HEK293T (cell line): Measurements from ENCODE around the gene CD34.
A peak's percentile ranks its signal among the peaks of the same experiment; 100 is the strongest.

Source experiments
- CTCF ChIA-PET: fragments of 350-600 bp; formaldehyde crosslinking; extraction: SDS; loops from one replicate; lab custom pipeline; 2021; ENCODE audit warnings: antibody characterized with exemption, inconsistent platforms; lab: Yijun Ruan, JAX
- POLR2A ChIA-PET: fragments of 350-600 bp; formaldehyde crosslinking; extraction: SDS; loops from one replicate; lab custom pipeline; 2020; ENCODE audit warnings: antibody characterized with exemption, inconsistent platforms; lab: Yijun Ruan, JAX
- DNase-seq: peaks from one replicate; pipeline ENCODE4 v3.0.0; 2012; ENCODE audit warnings: mixed read lengths; ENCODE audit errors: extremely low spot score
- ARNT ChIP-seq: fragments of 450-650 bp; IDR thresholded peaks from 2 replicates; pipeline ENCODE4 v1.6.1; 2017; ENCODE audit warnings: mild to moderate bottlenecking
- BHLHE40 ChIP-seq: fragments of 450-650 bp; IDR thresholded peaks from 2 replicates; pipeline ENCODE4 v1.6.1; 2016; ENCODE audit warnings: mild to moderate bottlenecking, moderate library complexity, borderline replicate concordance
- CTBP1 ChIP-seq: fragments of 450-650 bp; IDR thresholded peaks from 2 replicates; pipeline ENCODE4 v1.6.1; 2016; ENCODE audit warnings: borderline replicate concordance
- ELF4 ChIP-seq: fragments of 450-650 bp; IDR thresholded peaks from 2 replicates; pipeline ENCODE4 v1.6.1; 2017; ENCODE audit warnings: antibody characterized with exemption
- FOXA1 ChIP-seq: fragments of 450-650 bp; IDR thresholded peaks from 2 replicates; pipeline ENCODE4 v1.6.1; 2016; ENCODE audit warnings: mild to moderate bottlenecking
- FOXK2 ChIP-seq: fragments of 450-650 bp; IDR thresholded peaks from 2 replicates; pipeline ENCODE4 v1.6.1; 2016; ENCODE audit warnings: mild to moderate bottlenecking
- FOXM1 ChIP-seq: fragments of 450-650 bp; IDR thresholded peaks from 2 replicates; pipeline ENCODE4 v1.6.1; 2017; ENCODE audit warnings: mild to moderate bottlenecking, borderline replicate concordance
- HDGF ChIP-seq: fragments of 450-650 bp; IDR thresholded peaks from 2 replicates; pipeline ENCODE4 v1.6.1; 2017; ENCODE audit warnings: antibody characterized with exemption, borderline replicate concordance
- L3MBTL2 ChIP-seq: fragments of 450-650 bp; conservative IDR thresholded peaks from 2 replicates; pipeline ENCODE4 v1.6.1; 2016; ENCODE audit warnings: mild to moderate bottlenecking
- LEF1 ChIP-seq: fragments of 450-650 bp; IDR thresholded peaks from 2 replicates; pipeline ENCODE4 v1.6.1; 2017; ENCODE audit warnings: mild to moderate bottlenecking, borderline replicate concordance
- NFRKB ChIP-seq: fragments of 450-650 bp; IDR thresholded peaks from 2 replicates; pipeline ENCODE4 v1.6.1; 2016; ENCODE audit warnings: mild to moderate bottlenecking, moderate library complexity
- SP1 ChIP-seq: fragments of 450-650 bp; IDR thresholded peaks from 2 replicates; pipeline ENCODE4 v1.6.1; 2017
- SUZ12 ChIP-seq: fragments of 450-650 bp; IDR thresholded peaks from 2 replicates; pipeline ENCODE4 v1.6.1; 2016; ENCODE audit warnings: mild to moderate bottlenecking
- ZNF384 ChIP-seq: fragments of 450-650 bp; IDR thresholded peaks from 2 replicates; pipeline ENCODE4 v1.6.1; 2016
- TF ChIP-seq, protein P1 (sequence below): fragments of 450-650 bp; IDR thresholded peaks from 2 replicates; pipeline ENCODE4 v1.6.1; 2016

The CD34 gene, protein sequence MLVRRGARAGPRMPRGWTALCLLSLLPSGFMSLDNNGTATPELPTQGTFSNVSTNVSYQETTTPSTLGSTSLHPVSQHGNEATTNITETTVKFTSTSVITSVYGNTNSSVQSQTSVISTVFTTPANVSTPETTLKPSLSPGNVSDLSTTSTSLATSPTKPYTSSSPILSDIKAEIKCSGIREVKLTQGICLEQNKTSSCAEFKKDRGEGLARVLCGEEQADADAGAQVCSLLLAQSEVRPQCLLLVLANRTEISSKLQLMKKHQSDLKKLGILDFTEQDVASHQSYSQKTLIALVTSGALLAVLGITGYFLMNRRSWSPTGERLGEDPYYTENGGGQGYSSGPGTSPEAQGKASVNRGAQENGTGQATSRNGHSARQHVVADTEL

DNA sequence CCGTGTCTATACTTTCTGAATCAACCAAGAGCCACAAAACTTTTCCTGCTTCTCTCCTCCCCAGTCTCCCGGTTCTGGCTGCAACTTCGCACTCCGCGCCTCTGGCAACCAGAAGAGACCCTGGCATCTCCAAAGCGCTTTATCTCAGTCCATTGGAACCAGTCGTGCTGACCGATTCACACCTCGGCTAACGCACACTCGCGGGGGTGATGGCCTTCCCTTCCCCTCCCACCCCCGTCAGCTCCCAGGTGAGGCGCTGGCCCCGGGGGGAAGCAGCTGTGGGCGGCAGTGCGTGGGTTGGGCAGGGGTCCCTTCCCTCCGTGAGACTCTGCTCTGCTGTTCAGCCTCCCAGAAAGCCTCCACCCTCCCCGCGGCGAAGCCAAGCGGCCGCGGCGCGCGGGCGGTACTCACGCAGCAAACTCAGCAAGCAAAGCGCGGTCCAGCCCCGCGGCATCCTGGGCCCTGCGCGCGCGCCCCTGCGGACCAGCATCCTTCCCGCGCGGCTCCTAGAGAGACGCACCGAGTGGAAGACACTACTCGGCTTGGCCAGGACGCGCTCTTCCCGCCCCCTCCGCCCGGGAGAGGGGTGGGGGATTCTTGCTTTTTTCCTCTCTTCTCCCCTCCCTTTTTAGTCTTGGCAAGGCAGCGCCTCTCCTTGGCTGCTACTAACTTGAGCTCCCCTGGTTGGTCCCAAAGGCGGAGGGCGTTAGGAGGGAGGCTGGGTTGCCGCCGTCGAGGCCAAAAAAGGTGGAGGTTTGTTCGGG, at the start of gene CD34:
Gene CD34, minus strand, starts transcription at position 535 of the 764 bp plus-strand sequence. Its CDS starts 45 bp downstream, at position 490.
- ChIA-PET CTCF (interaction anchor here (1.3 kb wide), 1 partner anchor 26 kb away, joined by 7 read pairs; no protein-coding TSS in a partner anchor), POLR2A (no interaction called here)
- TF ChIP-seq FOXM1 (no peak), L3MBTL2 (peak; percentile 70), ARNT (no peak), HDGF (no peak)
- peak; percentile 62 for DNase-seq

DNA sequence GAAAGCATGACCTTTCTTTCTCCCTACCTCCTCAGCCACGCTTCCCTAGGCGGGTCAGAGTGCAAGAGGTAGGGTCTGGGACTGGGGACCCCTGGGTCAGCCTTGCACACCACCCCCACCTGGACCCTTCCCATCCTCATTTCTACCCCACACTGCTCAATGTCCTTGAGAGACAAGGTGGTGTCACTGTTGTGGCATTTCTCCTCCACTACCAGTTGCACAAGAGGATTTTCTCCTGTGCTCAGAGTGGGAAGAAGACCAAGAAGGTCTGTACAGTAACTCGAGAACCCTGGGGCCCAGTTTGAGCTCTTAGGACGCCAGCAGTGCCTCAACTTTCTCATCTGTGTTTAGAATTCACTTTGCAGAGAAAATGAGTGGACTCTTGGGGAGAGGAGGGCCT, 49.4 kb upstream of the CD34 start:
- ChIA-PET POLR2A (no interaction called here), CTCF (no interaction called here)
- TF ChIP-seq ELF4 (no peak), L3MBTL2 (no peak), ZNF384 (no peak), ARNT (no peak), SUZ12 (no peak), CTBP1 (no peak), FOXK2 (no peak), FOXM1 (no peak), NFRKB (no peak)
- DNase-seq = no peak

DNA sequence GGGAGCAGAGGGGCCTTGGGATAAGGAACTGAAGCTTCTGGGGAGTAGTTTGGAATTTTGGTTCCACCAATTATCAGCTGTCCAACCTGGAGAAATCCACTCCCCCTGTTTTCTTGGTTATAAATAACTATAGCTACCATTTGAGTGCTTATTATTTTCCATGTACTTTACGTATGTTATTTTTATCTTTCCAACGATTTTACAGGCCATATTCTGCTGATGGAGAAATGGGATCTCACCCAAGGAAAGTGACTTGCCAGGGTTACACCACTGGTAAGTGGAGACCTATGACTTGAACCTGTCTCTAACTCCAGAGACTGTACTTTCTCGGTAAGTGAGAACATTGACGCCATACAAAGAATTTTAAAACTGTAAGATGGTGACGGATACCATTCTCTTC, 49.0 kb upstream of the CD34 start:
- POLR2A ChIA-PET = no interaction called here
- no peak for DNase-seq
- CTCF ChIA-PET = no interaction called here
- no peak for TF ChIP-seq SP1
- TF ChIP-seq ELF4 = no peak
- TF ChIP-seq, protein P1, sequence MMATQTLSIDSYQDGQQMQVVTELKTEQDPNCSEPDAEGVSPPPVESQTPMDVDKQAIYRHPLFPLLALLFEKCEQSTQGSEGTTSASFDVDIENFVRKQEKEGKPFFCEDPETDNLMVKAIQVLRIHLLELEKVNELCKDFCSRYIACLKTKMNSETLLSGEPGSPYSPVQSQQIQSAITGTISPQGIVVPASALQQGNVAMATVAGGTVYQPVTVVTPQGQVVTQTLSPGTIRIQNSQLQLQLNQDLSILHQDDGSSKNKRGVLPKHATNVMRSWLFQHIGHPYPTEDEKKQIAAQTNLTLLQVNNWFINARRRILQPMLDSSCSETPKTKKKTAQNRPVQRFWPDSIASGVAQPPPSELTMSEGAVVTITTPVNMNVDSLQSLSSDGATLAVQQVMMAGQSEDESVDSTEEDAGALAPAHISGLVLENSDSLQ = no peak
- no peak for TF ChIP-seq CTBP1
- TF ChIP-seq HDGF = no peak
- TF ChIP-seq L3MBTL2 = no peak
- TF ChIP-seq BHLHE40 = no peak
- TF ChIP-seq FOXA1 = no peak

DNA sequence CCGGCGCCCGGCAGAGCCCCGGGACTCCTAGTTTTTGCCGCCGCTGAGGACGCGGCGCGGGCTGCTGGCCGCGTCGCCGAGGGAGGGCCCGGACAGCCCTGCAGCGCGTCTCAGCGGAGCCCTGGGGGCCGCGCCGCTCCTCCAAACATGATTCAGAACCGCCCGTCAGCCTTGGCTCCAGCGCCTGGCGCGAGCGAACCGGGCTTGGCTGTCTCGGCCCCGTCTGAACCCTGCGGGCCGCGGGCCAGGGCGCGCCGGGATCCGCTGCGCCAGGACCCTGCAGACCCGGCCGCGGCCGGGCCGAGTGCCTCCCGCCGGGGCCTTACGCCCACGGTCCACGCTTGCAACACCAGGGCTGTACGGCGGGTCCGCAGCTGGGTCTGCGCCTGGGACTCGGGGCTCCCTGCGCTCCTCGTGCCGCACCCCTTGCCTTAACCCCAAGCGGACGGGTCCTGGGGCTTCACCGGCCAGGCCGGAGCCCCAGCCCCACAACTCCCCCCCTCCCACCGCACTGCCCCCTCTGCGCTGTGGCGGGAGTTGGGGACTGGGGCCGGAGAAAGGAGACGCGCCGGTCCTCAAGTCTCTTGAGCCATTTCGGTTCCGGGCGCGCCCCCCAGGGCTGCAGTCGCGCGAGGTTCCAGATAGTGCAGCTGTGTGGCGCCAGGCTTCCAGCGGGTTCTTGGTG, 48.4 kb upstream of the CD34 start:
- DNase-seq = no peak
- no peak for TF ChIP-seq FOXA1
- no peak for TF ChIP-seq SP1
- TF ChIP-seq SUZ12 = no peak
- TF ChIP-seq, protein P1 = no peak
- TF ChIP-seq FOXM1 = no peak
- TF ChIP-seq ARNT = no peak
- TF ChIP-seq ZNF384 = no peak
- TF ChIP-seq FOXK2 = no peak
- TF ChIP-seq NFRKB = no peak
- TF ChIP-seq ELF4 = no peak
- no peak for TF ChIP-seq L3MBTL2
- ChIA-PET POLR2A (no interaction called here), CTCF (no interaction called here)

DNA sequence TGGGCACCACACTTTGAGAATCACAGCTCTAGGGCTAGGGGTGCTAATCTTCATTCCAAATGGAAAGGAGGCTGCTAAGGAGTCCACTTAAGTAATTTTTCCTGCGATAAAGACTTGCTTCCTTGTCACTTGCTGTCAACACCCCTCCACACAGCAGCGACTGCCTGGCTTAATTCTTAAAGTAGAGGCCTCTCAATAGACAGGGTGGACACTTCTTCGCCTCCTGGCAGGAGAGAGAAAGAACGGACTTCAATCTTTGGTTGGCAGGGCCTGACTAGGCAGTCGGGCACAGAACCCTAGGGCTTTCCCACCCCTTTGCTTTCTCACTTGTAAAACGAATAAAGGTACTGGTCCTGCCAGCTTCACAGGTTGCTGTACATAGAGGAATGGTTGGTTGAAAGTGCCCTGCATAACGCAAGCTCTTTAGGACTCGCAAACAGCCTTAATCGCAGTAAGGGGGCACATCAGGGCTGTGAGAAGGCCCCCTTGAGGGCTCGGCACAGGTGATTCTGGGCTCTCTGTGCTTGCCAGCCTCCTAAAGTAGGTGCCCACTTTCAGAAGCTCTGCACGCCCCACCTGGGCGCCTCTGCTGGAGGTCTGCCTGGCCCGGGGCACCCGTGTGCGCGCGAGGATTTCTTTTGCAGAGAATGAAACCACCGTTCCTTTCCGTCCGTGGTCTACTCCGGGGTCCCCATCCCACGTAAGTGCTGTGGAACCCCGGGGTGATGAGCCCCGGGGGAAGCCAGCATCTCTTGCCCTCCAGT, 47.6 kb upstream of the CD34 start:
- ChIA-PET CTCF (no interaction called here), POLR2A (no interaction called here)
- no peak for DNase-seq
- TF ChIP-seq ELF4 (no peak), FOXK2 (no peak), ARNT (no peak)

DNA sequence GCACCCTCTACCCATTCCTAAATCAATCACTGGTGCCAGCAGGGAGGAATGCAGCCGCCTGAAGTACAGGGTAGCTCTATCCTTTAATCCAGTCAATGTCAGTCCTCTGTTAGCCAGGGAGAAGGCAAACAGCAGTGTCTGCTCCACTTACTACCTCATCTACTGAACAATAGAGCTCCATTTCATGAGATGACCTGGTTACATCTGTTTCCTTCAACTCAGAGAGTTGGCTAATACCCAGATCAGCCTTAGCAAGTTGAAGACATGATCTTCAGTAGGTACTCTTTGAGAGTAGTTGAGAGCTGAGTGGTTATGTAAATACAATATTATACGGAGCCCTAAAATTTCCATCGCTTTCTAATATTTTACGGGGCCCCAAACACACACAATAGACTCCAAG, 46.1 kb upstream of the CD34 start:
- POLR2A ChIA-PET = no interaction called here
- CTCF ChIA-PET = interaction anchor here (0.6 kb wide), 1 partner anchor 59 kb away, joined by 3 read pairs; no protein-coding TSS in a partner anchor
- TF ChIP-seq BHLHE40 (no peak), CTBP1 (no peak), LEF1 (no peak), ARNT (no peak), ELF4 (no peak), ZNF384 (no peak), SP1 (no peak)
- DNase-seq = no peak
